HG03039 (cell line): ENCODE results near the gene PPL.

Experiments
- ATAC-seq: cut with Tn5 transposase; IDR thresholded peaks from one replicate; pipeline ENCODE4 v1.9.1; 2021; ENCODE audit warnings: mild to moderate bottlenecking, moderate library complexity; ENCODE audit not compliant: unreplicated experiment

Gene PPL

GRCh38 chr16:4836727-4837126 lies 100.2 kb downstream of the PPL start:
- ATAC-seq = no peak

GRCh38 chr16:4833584-4833983 lies 103.4 kb downstream of the PPL start:
- ATAC-seq = no peak

- no peak for ATAC-seq
Measured at GRCh38 chr16:4832698-4833343, 104.1 kb downstream of the PPL start.
